VCaP (cell line): Measurements from ENCODE around the gene THAP6.
"Not testable (repeated sequence)": the region's sequence is repeated elsewhere in the genome, so short reads cannot be mapped to it uniquely, and the experiment has no call there.

Source experiments
- H3K27ac ChIP-seq: fragments of 450-650 bp; 2 replicates; pipeline ENCODE4 v1.5.1; 2017
- CTCF ChIP-seq: fragments of 450-650 bp; conservative IDR thresholded peaks from 2 replicates; pipeline ENCODE4 v1.5.1; 2017; ENCODE audit warnings: mild to moderate bottlenecking, moderate library complexity

THAP6 gene

GRCh38 chr4:75511841-75512240 lies 2.4 kb upstream of the THAP6 start:
- TF ChIP-seq CTCF, result no peak

GRCh38 chr4:75512386-75513211 lies 1.7 kb upstream of the THAP6 start:
- TF ChIP-seq CTCF, result no peak
- H3K27ac ChIP-seq, result peak overlapping the region; percentile 91

More at GRCh38 chr4:75511841-75512240, 2.4 kb upstream of the THAP6 start:
- H3K27ac ChIP-seq, result peak overlapping the region; percentile 13

- TF ChIP-seq CTCF, result no peak
- H3K27ac ChIP-seq, result peak overlapping the region; percentile 91
These were observed 645 bp upstream of the THAP6 start for GRCh38 chr4:75513526-75514130.

- TF ChIP-seq CTCF, result no peak
These were observed 808 bp downstream of the THAP6 start for GRCh38 chr4:75514949-75515612.

GRCh38 chr4:75516144-75516543 lies 1.9 kb downstream of the THAP6 start:
- H3K27ac ChIP-seq, result peak overlapping the region; percentile 91
- no peak for TF ChIP-seq CTCF

More at GRCh38 chr4:75514949-75515612, 808 bp downstream of the THAP6 start:
- H3K27ac ChIP-seq, result peak overlapping the region; percentile 91

- H3K27ac ChIP-seq, result not testable (repeated sequence)
These were observed 5.2 kb downstream of the THAP6 start for GRCh38 chr4:75519452-75519851.

GRCh38 chr4:75525086-75525485 lies 10.8 kb downstream of the THAP6 start:
- no peak for TF ChIP-seq CTCF
- no peak overlapping the region for H3K27ac ChIP-seq
